Hippocampal formation (tissue), 2 donors: ENCODE measurements around the gene LRRC4B.

Source experiments
- DNase-seq, 2 donors: peaks; one replicate each; lab custom pipeline; 2025; lab: John Stamatoyannopoulos, UW

The LRRC4B gene

GRCh38 chr19:50505856-50506611 is 62.2 kb downstream of the LRRC4B start:
- no peak for DNase-seq

- no peak for DNase-seq
These were observed 66.4 kb downstream of the LRRC4B start for GRCh38 chr19:50501568-50502475.

GRCh38 chr19:50501186-50501567 is 67.1 kb downstream of the LRRC4B start:
- no peak for DNase-seq

- DNase-seq: no peak
These were observed 67.5 kb downstream of the LRRC4B start for GRCh38 chr19:50500753-50501151.

GRCh38 chr19:50500060-50500752 is 68.0 kb downstream of the LRRC4B start:
- DNase-seq: peak in 1 of 2 donors; percentile 31

- no peak for DNase-seq
These were observed 69.8 kb downstream of the LRRC4B start for GRCh38 chr19:50498219-50499056.

- no peak for DNase-seq
These were observed 71.2 kb downstream of the LRRC4B start for GRCh38 chr19:50497022-50497405.

GRCh38 chr19:50496189-50497021 is 71.8 kb downstream of the LRRC4B start:
- DNase-seq: peak; percentile 93 to 96

- no peak for DNase-seq
These were observed 73.2 kb downstream of the LRRC4B start for GRCh38 chr19:50495020-50495531.

GRCh38 chr19:50494186-50495019 is 73.8 kb downstream of the LRRC4B start:
- DNase-seq: no peak

GRCh38 chr19:50493171-50493570 is 75.1 kb downstream of the LRRC4B start:
- no peak for DNase-seq

GRCh38 chr19:50492303-50493052 is 75.8 kb downstream of the LRRC4B start:
- no peak for DNase-seq

GRCh38 chr19:50490991-50491472 is 77.2 kb downstream of the LRRC4B start:
- DNase-seq: no peak

- no peak for DNase-seq
These were observed 77.8 kb downstream of the LRRC4B start for GRCh38 chr19:50490411-50490811.

- no peak for DNase-seq
These were observed 78.7 kb downstream of the LRRC4B start for GRCh38 chr19:50489461-50490011.

GRCh38 chr19:50488389-50489194 is 79.6 kb downstream of the LRRC4B start:
- no peak for DNase-seq

- no peak for DNase-seq
These were observed 81.3 kb downstream of the LRRC4B start for GRCh38 chr19:50486823-50487515.
